Activated CD4-positive, alpha-beta T cell treated with anti-CD3 and anti-CD28 coated beads for 24 hours (primary cell): ENCODE data around the gene PLA2G4C.
A peak's percentile ranks its signal among the peaks of the same experiment; 100 is the strongest.

Experiments used
- DNase-seq, 2 donors: peaks; one replicate each; pipeline ENCODE4 v3.0.0-alpha.2; 2020; ENCODE audit warnings: low read depth in 2 of 2

PLA2G4C gene

GRCh38 chr19:48110350-48110966 lies at the start of gene PLA2G4C:
PLA2G4C (minus strand) TSS chr19:48110817; CDS start chr19:48106529, 4,288 bp downstream.
- DNase-seq = peak; percentile 79 to 83

GRCh38 chr19:48158210-48158790 lies 47.7 kb upstream of the PLA2G4C start:
- no peak for DNase-seq

- DNase-seq = no peak
Measured at GRCh38 chr19:48154003-48154402, 43.4 kb upstream of the PLA2G4C start.

- DNase-seq = peak; percentile 38 to 59
Measured at GRCh38 chr19:48152551-48152950, 41.9 kb upstream of the PLA2G4C start.

- no peak for DNase-seq
Measured at GRCh38 chr19:48149430-48149829, 38.8 kb upstream of the PLA2G4C start.

- DNase-seq = no peak
Measured at GRCh38 chr19:48148576-48148975, 38.0 kb upstream of the PLA2G4C start.

- DNase-seq = no peak
Measured at GRCh38 chr19:48147597-48148175, 37.1 kb upstream of the PLA2G4C start.

- no peak for DNase-seq
Measured at GRCh38 chr19:48139053-48139452, 28.4 kb upstream of the PLA2G4C start.

GRCh38 chr19:48137411-48137810 lies 26.8 kb upstream of the PLA2G4C start:
- no peak for DNase-seq

GRCh38 chr19:48136547-48136946 lies 25.9 kb upstream of the PLA2G4C start:
- DNase-seq = no peak

- peak in 1 of 2 donors; percentile 6 for DNase-seq
Measured at GRCh38 chr19:48135411-48135810, 24.8 kb upstream of the PLA2G4C start.

- no peak for DNase-seq
Measured at GRCh38 chr19:48133094-48133493, 22.5 kb upstream of the PLA2G4C start.

GRCh38 chr19:48127561-48127960 lies 16.9 kb upstream of the PLA2G4C start:
- DNase-seq = no peak

GRCh38 chr19:48123907-48124651 lies 13.5 kb upstream of the PLA2G4C start:
- DNase-seq = peak in 1 of 2 donors; percentile 25

- no peak for DNase-seq
Measured at GRCh38 chr19:48122421-48122820, 11.8 kb upstream of the PLA2G4C start.

- DNase-seq = no peak
Measured at GRCh38 chr19:48121909-48122371, 11.3 kb upstream of the PLA2G4C start.

GRCh38 chr19:48121066-48121465 lies 10.4 kb upstream of the PLA2G4C start:
- no peak for DNase-seq

- DNase-seq = no peak
Measured at GRCh38 chr19:48120505-48120904, 9.9 kb upstream of the PLA2G4C start.

GRCh38 chr19:48118131-48118517 lies 7.5 kb upstream of the PLA2G4C start:
- DNase-seq = no peak

- no peak for DNase-seq
Measured at GRCh38 chr19:48117515-48118130, 7.0 kb upstream of the PLA2G4C start.

- DNase-seq = no peak
Measured at GRCh38 chr19:48113190-48113917, 2.7 kb upstream of the PLA2G4C start.
